ENCODE results near the gene PDE6D.

GRCh38 chr2:231785822-231786176 lies 4.7 kb upstream of the PDE6D start:
- TF ChIP-seq CTCF (IDR thresholded peaks at IDR 0.05; ENCODE audit: poor library complexity) (no peak), EZH2 (IDR thresholded peaks at IDR 0.05; ENCODE audit: borderline replicate concordance) (no peak), EZH2phosphoT487 (IDR thresholded peaks at IDR 0.05; ENCODE audit: low read depth, severe bottlenecking, unreplicated experiment) (no peak)

Measured in hepatocyte (in vitro differentiated cells).